HG03558 (cell line): ENCODE data around the gene ZNF559.

Source experiments
- ATAC-seq: cut with Tn5 transposase; IDR thresholded peaks from one replicate; pipeline ENCODE4 v1.9.1; 2021; ENCODE audit warnings: moderate number of reproducible peaks; ENCODE audit not compliant: unreplicated experiment; ENCODE audit errors: extremely low read depth

Gene ZNF559

GRCh38 chr19:9352505-9352904, 28.5 kb downstream of the ZNF559 start:
- ATAC-seq, result no peak

GRCh38 chr19:9353011-9353410, 29.0 kb downstream of the ZNF559 start:
- no peak for ATAC-seq

- ATAC-seq, result no peak
Observed at GRCh38 chr19:9354651-9355050, 30.7 kb downstream of the ZNF559 start.

- ATAC-seq, result no peak
Observed at GRCh38 chr19:9362905-9363304, 38.9 kb downstream of the ZNF559 start, which contains the start of gene ZNF177. Gene ZNF177 (plus strand): TSS chr19:9363013. CDS start chr19:9378312, 15,299 bp downstream.

- no peak for ATAC-seq
Observed at GRCh38 chr19:9370738-9371619, 47.0 kb downstream of the ZNF559 start.

- no peak for ATAC-seq
Observed at GRCh38 chr19:9381361-9381785, 57.4 kb downstream of the ZNF559 start.
